Testis (tissue), 3 donors: ENCODE measurements around the gene JPH2. TPM values are rescaled to one million over a fixed set of nuclear protein-coding genes. Genes with fewer than 3 reads are reported as not detected.

ENCODE experiments used
- DNase-seq: peaks from one replicate; pipeline ENCODE4 v3.0.0-alpha.2; 2019
- H3K27ac ChIP-seq, 2 donors: fragments of 200-600 bp; sonication (generic); one replicate each; pipeline ENCODE4 v1.5.1; 2019
- H3K27me3 ChIP-seq: fragments of 200-600 bp; sonication (generic); one replicate; pipeline ENCODE4 v1.5.1; 2019
- H3K36me3 ChIP-seq: fragments of 200-600 bp; sonication (generic); one replicate; pipeline ENCODE4 v1.5.1; 2017; ENCODE audit warnings: low read depth; ENCODE audit errors: missing control alignments
- H3K4me1 ChIP-seq: fragments of 200-600 bp; sonication (generic); one replicate; pipeline ENCODE4 v1.5.1; 2019
- H3K4me3 ChIP-seq, 2 donors: fragments of 200-600 bp; sonication (generic); one replicate each; pipeline ENCODE4 v1.5.1; 2017 to 2019
- H3K9me3 ChIP-seq: fragments of 200-600 bp; sonication (generic); one replicate; pipeline ENCODE4 v1.5.1; 2017
- CTCF ChIP-seq, 3 experiments: fragments of 450-650 bp in 2 of 3; fragments of 200-600 bp in 1 of 3; sonication (generic) in 1 of 3; IDR thresholded peaks; one replicate each; pipeline ENCODE4 v1.5.1; 2016 to 2019; ENCODE audit warnings: antibody characterized with exemption in 3 of 3, mild to moderate bottlenecking in 2 of 3, moderate library complexity in 1 of 3
- POLR2A ChIP-seq: fragments of 450-650 bp; IDR thresholded peaks from one replicate; pipeline ENCODE4 v1.6.1; 2017; ENCODE audit warnings: antibody characterized with exemption, mild to moderate bottlenecking, moderate library complexity
- WGBS, 2 donors: methylation state at CpG; one replicate each; pipeline ENCODE4 v1.1.5; 2018; 5-methylcytosine and 5-hydroxymethylcytosine counted together
- intact Hi-C: fragments of 100-400 bp; cut with DNase I; formaldehyde crosslinking; loops from one replicate; pipeline ENCODE4 v1.15.1; 2023; ENCODE audit warnings: low total_unique reads
- polyA plus RNA-seq: library from polyadenylated mRNA; stranded (reverse); fragments of 350-450 nt; fragmentation: Illumina TruSeq; extraction: RNeasy Lipid Tissue Mini Kit (QIAGEN cat#74804); gene quantifications from one replicate; pipeline ENCODE4 v1.2.3, GENCODE V29; 2014; ENCODE audit warnings: low read depth, low replicate concordance; ENCODE audit not compliant: insufficient read depth
- total RNA-seq, 2 donors: library from RNA; depleted of rRNA; stranded (reverse); fragments of >200 nt; gene quantifications; one replicate each; pipeline ENCODE4 v1.2.3, GENCODE V29; 2016

Gene JPH2
- total and polyA plus RNA-seq, 3 donors from 2014 or later: 1.9 to 3.7 (median 3.2) TPM

GRCh38 chr20:44095831-44096230 is 91.2 kb downstream of the JPH2 start:
- Histone ChIP-seq H3K4me3 (no peak overlapping the region), H3K9me3 (no peaks in the 10 kb centered on the region), H3K36me3 (no peaks in the 10 kb centered on the region), H3K27me3 (no peaks in the 10 kb centered on the region), H3K4me1 (no peaks in the 10 kb centered on the region), H3K27ac (no peak overlapping the region)
- TF ChIP-seq CTCF (IDR thresholded peaks at IDR 0.05): no peak
- TF ChIP-seq POLR2A: no peak
- intact Hi-C loops: no loop called here
- no peak for DNase-seq
- 72 to 80% methylated on average over 7 of the region's 7 CpGs for WGBS, 2 donors

DNA sequence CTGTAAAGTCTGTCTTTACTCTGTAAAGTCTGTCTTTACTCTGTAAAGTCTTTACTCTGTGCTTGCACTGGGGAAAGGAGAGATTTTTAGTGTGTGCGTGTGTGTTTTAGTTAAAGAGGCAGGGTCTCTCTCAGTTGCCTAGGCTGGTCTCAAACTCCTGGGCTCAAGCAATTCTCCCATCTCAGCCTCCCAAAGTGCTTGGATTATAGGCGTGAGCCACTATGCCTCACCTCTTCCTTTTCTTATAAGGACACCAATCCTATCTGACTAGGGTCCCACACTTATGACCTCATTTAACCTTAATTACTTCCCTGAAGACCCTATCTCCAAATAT is 93.8 kb downstream of the JPH2 start:
- no peaks in the 10 kb centered on the region for H3K36me3 ChIP-seq
- no peaks in the 10 kb centered on the region for H3K9me3 ChIP-seq
- DNase-seq: no peak
- H3K4me1 ChIP-seq: no peaks in the 10 kb centered on the region
- intact Hi-C loops: no loop called here
- H3K4me3 ChIP-seq: no peak overlapping the region
- no peaks in the 10 kb centered on the region for H3K27me3 ChIP-seq
- no peak overlapping the region for H3K27ac ChIP-seq
- WGBS, 2 donors: 70 to 84% methylated on average over 2 of the region's 2 CpGs
- TF ChIP-seq POLR2A: no peak
- no peak for TF ChIP-seq CTCF (IDR thresholded peaks at IDR 0.05)

DNA sequence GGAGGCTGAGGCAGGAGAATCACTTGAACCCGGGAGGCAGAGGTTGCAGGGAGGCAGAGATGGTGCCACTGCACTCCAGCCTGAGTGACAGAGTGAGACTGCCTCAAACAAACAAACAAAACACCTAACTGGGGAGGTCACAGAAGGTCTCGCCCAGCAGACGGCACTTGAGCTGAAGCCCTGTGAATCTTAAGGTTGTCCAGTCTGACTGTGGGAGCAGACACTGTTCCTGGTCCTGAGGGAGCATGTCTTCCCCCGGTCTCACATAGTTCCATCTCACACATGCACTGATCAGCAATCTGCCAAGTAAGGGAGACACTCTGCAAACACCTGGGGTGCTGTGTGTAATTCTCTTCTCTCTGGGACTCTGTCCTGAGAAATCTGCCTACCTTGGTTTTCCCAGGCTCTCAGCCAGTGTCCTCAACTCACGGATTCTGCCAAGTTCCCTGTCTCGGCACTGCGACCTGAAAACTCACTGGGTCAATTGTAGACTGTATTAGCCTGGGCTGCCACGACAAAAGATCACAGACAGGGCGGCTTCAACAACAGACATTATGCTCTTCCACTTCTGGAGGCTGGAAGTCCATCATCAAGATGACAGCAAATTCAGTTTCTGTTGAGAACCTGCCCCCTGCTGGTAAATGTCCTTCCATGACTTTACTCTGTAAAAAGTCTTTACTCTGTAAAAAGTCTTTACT is 94.3 kb downstream of the JPH2 start:
- Histone ChIP-seq H3K4me1 (no peaks in the 10 kb centered on the region), H3K36me3 (no peaks in the 10 kb centered on the region), H3K27me3 (no peaks in the 10 kb centered on the region), H3K9me3 (no peaks in the 10 kb centered on the region), H3K27ac (no peak overlapping the region), H3K4me3 (no peak overlapping the region)
- intact Hi-C loops: no loop called here
- peak; percentile 54 for DNase-seq
- WGBS, 2 donors: 67 to 70% methylated on average over 6 to 9 of the region's 9 CpGs
- TF ChIP-seq CTCF (IDR thresholded peaks at IDR 0.05): peak; percentile 27 to 47 (median 45)
- TF ChIP-seq POLR2A: no peak

DNA sequence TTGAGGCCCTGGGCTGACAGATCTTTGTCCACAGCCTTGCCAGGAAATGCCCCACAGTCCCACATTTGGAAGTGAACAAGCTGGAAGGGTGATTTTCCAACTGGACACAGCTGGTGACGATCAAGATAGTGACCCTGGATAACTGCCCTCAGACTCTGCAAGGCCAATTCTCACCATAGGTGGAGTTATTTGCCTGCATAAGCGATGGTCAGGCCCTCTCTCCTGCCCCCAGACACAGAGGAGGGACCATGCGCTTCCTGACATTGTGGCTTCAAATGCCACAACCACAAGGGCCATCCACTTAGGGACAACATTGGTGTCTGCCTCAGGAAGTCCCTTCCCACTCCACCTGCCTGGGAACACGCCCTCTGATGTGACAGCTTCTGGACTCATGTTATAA is 96.0 kb downstream of the JPH2 start:
- TF ChIP-seq CTCF (IDR thresholded peaks at IDR 0.05): no peak
- TF ChIP-seq POLR2A: no peak
- WGBS, 2 donors: 78 to 82% methylated on average over 4 of the region's 4 CpGs

More for the DNA sequence above, 96.0 kb downstream of the JPH2 start:
- Histone ChIP-seq H3K9me3 (no peaks in the 10 kb centered on the region), H3K4me1 (no peaks in the 10 kb centered on the region), H3K4me3 (no peak overlapping the region), H3K27me3 (no peaks in the 10 kb centered on the region), H3K27ac (no peak overlapping the region), H3K36me3 (no peaks in the 10 kb centered on the region)
- intact Hi-C loops: no loop called here
- no peak for DNase-seq
